Activated T-cell treated with anti-CD3 and anti-CD28 coated beads for 1 hour (primary cell): Measurements from ENCODE around the gene MRPS22.
"Not testable (repeated sequence)": the region's sequence is repeated elsewhere in the genome, so short reads cannot be mapped to it uniquely, and the experiment has no call there.

Experiments
- DNase-seq: peaks from one replicate; pipeline ENCODE4 v3.0.0-alpha.2; 2020; ENCODE audit warnings: low read depth

The MRPS22 gene

DNA sequence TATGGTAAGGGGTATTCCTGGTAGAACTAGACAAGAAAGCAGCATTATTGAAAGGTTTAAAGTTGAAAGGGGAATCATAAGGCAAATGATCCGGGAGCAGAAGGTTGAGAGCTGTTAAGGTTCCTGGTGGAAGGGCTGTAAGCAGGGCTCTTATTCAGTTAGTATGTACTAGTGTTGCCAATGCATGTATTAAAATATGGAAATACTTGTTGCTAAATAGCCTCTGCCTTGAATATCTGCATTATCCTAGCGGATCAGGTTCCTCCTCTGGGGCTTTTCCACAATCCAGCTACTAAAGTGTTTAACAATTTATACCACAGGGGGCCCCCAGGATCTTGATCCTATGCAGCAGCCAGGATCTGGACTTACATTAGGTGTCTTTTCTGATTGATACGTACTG, 52.9 kb downstream of the MRPS22 start:
- no peak for DNase-seq

DNA sequence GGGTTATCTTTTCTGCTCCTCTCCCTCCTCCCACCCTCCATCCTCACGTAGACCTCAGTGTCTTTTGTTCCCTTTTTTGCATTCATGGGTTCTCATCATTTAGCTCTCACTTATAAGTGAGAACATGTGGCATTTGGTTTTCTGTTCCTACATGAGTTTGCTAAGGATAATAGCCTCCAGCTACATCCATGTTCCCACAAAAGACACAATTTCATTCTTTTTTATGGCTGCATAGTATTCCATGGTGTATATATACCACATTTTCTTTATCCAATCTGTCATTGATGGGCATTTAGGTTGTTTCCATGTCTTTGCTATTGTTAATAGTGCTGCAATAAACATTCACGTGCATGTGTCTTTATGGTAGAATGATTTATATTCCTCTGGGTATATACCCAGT, 57.3 kb downstream of the MRPS22 start:
- DNase-seq, result not testable (repeated sequence)
